Mucosa of rectum (tissue), 2 donors: ENCODE data around the gene ZBTB42.
"Not testable (repeated sequence)": the region's sequence is repeated elsewhere in the genome, so short reads cannot be mapped to it uniquely, and the experiment has no call there.

Source experiments
- H3K27ac ChIP-seq, 2 donors: one replicate each; pipeline ENCODE4 v1.7.0; 2013; ENCODE audit warnings: inconsistent platforms in 2 of 2, low read depth in 2 of 2, low read length in 2 of 2
- H3K27me3 ChIP-seq, 2 donors: one replicate each; pipeline ENCODE4 v1.7.0; 2013; ENCODE audit warnings: low read length in 2 of 2; ENCODE audit not compliant: control insufficient read depth in 2 of 2, insufficient read depth in 2 of 2
- H3K36me3 ChIP-seq, 2 donors: one replicate each; pipeline ENCODE4 v1.7.0; 2013; ENCODE audit warnings: low read length in 2 of 2; ENCODE audit not compliant: control insufficient read depth in 2 of 2, insufficient read depth in 2 of 2
- H3K4me1 ChIP-seq, 2 donors: one replicate each; pipeline ENCODE4 v1.7.0; 2013; ENCODE audit warnings: low read length in 2 of 2, mild to moderate bottlenecking in 1 of 2; ENCODE audit not compliant: control insufficient read depth in 2 of 2, insufficient read depth in 2 of 2
- H3K4me3 ChIP-seq, 2 donors: one replicate each; pipeline ENCODE4 v1.7.0; 2013; ENCODE audit warnings: low read length in 2 of 2
- H3K9ac ChIP-seq, 2 donors: one replicate each; pipeline ENCODE4 v1.7.0; 2013; ENCODE audit warnings: low read length in 2 of 2, low read depth in 1 of 2, mild to moderate bottlenecking in 1 of 2
- H3K9me3 ChIP-seq, 2 donors: one replicate each; pipeline ENCODE4 v1.7.0; 2013; ENCODE audit warnings: low read length in 2 of 2; ENCODE audit not compliant: control insufficient read depth in 2 of 2
- donor health status: healthy.
- donor health status: Normal muscosa, but diverticular disease.

Gene ZBTB42

GRCh38 chr14:104822821-104823615 lies 22.1 kb downstream of the ZBTB42 start:
- H3K9ac ChIP-seq = no peak overlapping the region
- H3K27me3 ChIP-seq = peaks cover 0 to 8% of the 10 kb centered on the region in 2 donors
- H3K4me1 ChIP-seq = peaks cover 15 to 23% of the 10 kb centered on the region in 2 donors
- no peaks in the 10 kb centered on the region for H3K36me3 ChIP-seq
- H3K4me3 ChIP-seq = no peak overlapping the region
- no peaks in the 10 kb centered on the region for H3K9me3 ChIP-seq
- no peak overlapping the region for H3K27ac ChIP-seq

GRCh38 chr14:104824353-104824997 lies 23.6 kb downstream of the ZBTB42 start:
- Histone ChIP-seq H3K36me3 (no peaks in the 10 kb centered on the region), H3K9ac (no peak overlapping the region), H3K4me3 (no peak overlapping the region), H3K4me1 (peaks cover 15 to 23% of the 10 kb centered on the region in 2 donors), H3K27me3 (peaks cover 0 to 8% of the 10 kb centered on the region in 2 donors), H3K27ac (no peak overlapping the region), H3K9me3 (no peaks in the 10 kb centered on the region)

DNA sequence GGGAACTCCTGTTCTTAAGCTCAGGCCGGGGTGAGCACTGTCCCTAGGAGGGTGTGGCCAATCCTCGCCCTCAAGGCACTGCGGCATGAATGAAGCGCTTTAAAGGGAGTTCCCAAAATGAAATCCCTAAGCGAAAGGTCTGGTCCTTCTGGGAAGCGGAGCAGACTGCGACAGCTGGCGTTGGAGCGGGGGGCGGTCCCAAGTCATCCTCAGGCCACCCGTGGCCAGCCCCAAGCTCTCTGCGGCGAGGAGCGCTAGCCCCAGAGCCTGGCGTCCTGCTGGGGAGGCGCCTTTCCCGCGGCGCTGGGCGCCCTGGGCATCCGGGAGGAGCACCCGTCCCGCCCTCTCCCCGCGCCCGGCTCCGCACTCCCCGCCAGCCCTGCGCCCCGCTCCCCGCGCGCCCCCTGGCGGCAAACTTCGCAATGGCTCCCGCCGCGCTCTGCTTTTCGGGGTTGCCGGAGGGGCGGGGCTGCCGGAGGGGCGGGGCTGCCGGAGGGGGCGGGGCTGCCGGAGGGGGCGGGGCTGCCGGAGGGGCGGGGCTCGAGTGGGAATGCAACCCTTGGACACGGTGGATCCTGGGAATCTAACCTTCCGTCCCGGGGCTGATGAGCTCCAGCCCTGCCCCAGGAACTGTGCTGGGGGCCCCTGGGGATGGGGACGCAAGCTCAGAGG lies 25.4 kb downstream of the ZBTB42 start:
- no peaks in the 10 kb centered on the region for H3K9me3 ChIP-seq
- peak overlapping the region in 1 of 2 donors; percentile 23 for H3K27ac ChIP-seq
- H3K4me3 ChIP-seq = peak overlapping the region; percentile 71 to 73
- H3K4me1 ChIP-seq = peaks cover 13 to 20% of the 10 kb centered on the region in 2 donors
- peaks cover 0 to 8% of the 10 kb centered on the region in 2 donors for H3K27me3 ChIP-seq
- H3K9ac ChIP-seq = peak overlapping the region; percentile 47 to 67
- no peaks in the 10 kb centered on the region for H3K36me3 ChIP-seq

- Histone ChIP-seq H3K4me3 (peak overlapping the region; percentile 55 to 62), H3K9me3 (no peaks in the 10 kb centered on the region), H3K36me3 (no peaks in the 10 kb centered on the region), H3K9ac (peak overlapping the region; percentile 32 to 66), H3K4me1 (peaks cover 13 to 20% of the 10 kb centered on the region in 2 donors), H3K27ac (no peak overlapping the region), H3K27me3 (peaks cover 0 to 8% of the 10 kb centered on the region in 2 donors)
These were observed 25.9 kb downstream of the ZBTB42 start for GRCh38 chr14:104826861-104827176.

DNA sequence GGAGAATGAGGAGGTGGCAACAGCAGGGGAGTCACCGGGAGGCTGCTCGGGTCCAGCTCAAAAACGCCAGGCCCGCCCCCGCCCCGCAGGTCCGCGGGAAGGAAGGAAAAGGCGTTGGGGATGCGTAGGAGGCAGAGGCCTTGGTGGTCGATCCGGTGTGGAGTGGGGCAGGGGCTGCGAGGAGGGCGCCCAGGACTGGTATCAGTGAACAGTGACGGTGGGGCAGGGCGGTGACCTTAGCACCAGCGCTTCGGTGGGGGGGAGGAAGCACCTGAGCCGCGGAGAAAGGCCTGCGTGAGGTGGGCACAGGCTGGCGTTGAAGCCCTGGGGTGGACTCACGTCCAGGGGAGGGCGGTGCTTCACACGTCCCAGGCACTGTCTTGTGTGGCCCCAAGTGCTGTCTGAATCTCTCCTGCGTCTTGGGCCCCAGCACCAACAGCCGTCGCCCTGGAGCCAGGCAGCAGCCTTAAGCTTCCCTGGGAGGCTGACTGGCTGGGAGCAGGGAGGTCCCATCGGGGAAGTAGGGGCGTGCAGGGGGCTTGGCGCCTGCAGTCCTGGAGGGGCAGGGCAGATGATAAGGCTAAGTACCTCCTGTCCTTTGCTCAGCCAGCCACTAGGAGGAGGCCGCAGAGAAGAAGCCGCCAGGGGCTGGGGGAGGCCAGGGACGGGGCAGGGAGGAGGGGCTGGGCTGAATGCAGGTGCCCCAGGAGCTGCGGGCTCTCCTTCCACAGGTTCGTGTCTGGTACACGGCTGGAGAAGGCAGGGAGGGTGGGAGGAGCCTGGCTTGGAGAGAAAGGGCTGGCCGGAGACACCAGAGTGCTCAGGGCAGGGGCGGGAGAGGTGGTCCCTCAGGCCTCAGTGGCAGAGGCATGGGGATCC lies 26.5 kb downstream of the ZBTB42 start:
- peaks cover 13 to 20% of the 10 kb centered on the region in 2 donors for H3K4me1 ChIP-seq
- no peaks in the 10 kb centered on the region for H3K9me3 ChIP-seq
- H3K4me3 ChIP-seq = peak overlapping the region; percentile 55 to 62
- no peak overlapping the region for H3K27ac ChIP-seq
- peak overlapping the region; percentile 32 to 66 for H3K9ac ChIP-seq
- H3K27me3 ChIP-seq = peaks cover 0 to 8% of the 10 kb centered on the region in 2 donors
- no peaks in the 10 kb centered on the region for H3K36me3 ChIP-seq

- Histone ChIP-seq H3K4me1 (peaks cover 13 to 17% of the 10 kb centered on the region in 2 donors), H3K9me3 (no peaks in the 10 kb centered on the region), H3K27me3 (no peaks in the 10 kb centered on the region), H3K27ac (no peak overlapping the region), H3K36me3 (no peaks in the 10 kb centered on the region), H3K4me3 (no peak overlapping the region), H3K9ac (no peak overlapping the region)
These were observed 29.9 kb downstream of the ZBTB42 start for GRCh38 chr14:104830781-104831180.

- H3K4me1 ChIP-seq, H3K9ac ChIP-seq: not testable (repeated sequence)
These were observed 35.5 kb downstream of the ZBTB42 start for GRCh38 chr14:104836171-104836935.

GRCh38 chr14:104841730-104842129 lies 40.8 kb downstream of the ZBTB42 start:
- Histone ChIP-seq H3K4me1 (peaks cover 0 to 5% of the 10 kb centered on the region in 2 donors), H3K36me3 (no peaks in the 10 kb centered on the region), H3K27ac (no peak overlapping the region), H3K9me3 (no peaks in the 10 kb centered on the region), H3K9ac (no peak overlapping the region), H3K4me3 (no peak overlapping the region), H3K27me3 (peaks cover 37 to 49% of the 10 kb centered on the region in 2 donors)

More at GRCh38 chr14:104836171-104836935, 35.5 kb downstream of the ZBTB42 start:
- not testable (repeated sequence) for H3K4me3 ChIP-seq, H3K9me3 ChIP-seq, H3K36me3 ChIP-seq, H3K27me3 ChIP-seq, H3K27ac ChIP-seq

GRCh38 chr14:104843006-104843405 lies 42.1 kb downstream of the ZBTB42 start:
- no peaks in the 10 kb centered on the region for H3K9me3 ChIP-seq
- H3K27ac ChIP-seq = no peak overlapping the region
- peaks cover 0 to 5% of the 10 kb centered on the region in 2 donors for H3K4me1 ChIP-seq
- peaks cover 37 to 49% of the 10 kb centered on the region in 2 donors for H3K27me3 ChIP-seq
- no peaks in the 10 kb centered on the region for H3K36me3 ChIP-seq
- no peak overlapping the region for H3K4me3 ChIP-seq
- no peak overlapping the region for H3K9ac ChIP-seq
